Nephron progenitor cell (in vitro differentiated cells): Measurements from ENCODE around the gene XPNPEP1.

Source experiments
- DNase-seq: peaks from one replicate; pipeline ENCODE4 v3.0.0; 2021
- H3K27ac Mint-ChIP-seq: 2 replicates; pipeline ENCODE4 v1.8.0; 2021; ENCODE audit warnings: mild to moderate bottlenecking, moderate library complexity, mixed read lengths
- H3K27me3 Mint-ChIP-seq: 2 replicates; pipeline ENCODE4 v1.8.0; 2021; ENCODE audit warnings: mild to moderate bottlenecking, low read depth, mixed read lengths; ENCODE audit not compliant: poor library complexity
- H3K36me3 Mint-ChIP-seq: 2 replicates; pipeline ENCODE4 v1.8.0; 2021; ENCODE audit warnings: low read depth, mixed read lengths
- H3K4me1 Mint-ChIP-seq: 2 replicates; pipeline ENCODE4 v1.8.0; 2021; ENCODE audit warnings: mixed read lengths
- H3K4me3 Mint-ChIP-seq: 2 replicates; pipeline ENCODE4 v1.8.0; 2021; ENCODE audit warnings: mild to moderate bottlenecking, moderate library complexity, mixed read lengths
- H3K9me3 Mint-ChIP-seq: 2 replicates; pipeline ENCODE4 v1.8.0; 2021; ENCODE audit warnings: mild to moderate bottlenecking, moderate library complexity, mixed read lengths
- TF ChIP-seq, protein P1 (sequence below): fragments of 200-600 bp; sonication (generic); IDR thresholded peaks from 2 replicates; pipeline ENCODE4 v1.5.0; 2021; ENCODE audit warnings: antibody characterized with exemption

The XPNPEP1 gene

DNA sequence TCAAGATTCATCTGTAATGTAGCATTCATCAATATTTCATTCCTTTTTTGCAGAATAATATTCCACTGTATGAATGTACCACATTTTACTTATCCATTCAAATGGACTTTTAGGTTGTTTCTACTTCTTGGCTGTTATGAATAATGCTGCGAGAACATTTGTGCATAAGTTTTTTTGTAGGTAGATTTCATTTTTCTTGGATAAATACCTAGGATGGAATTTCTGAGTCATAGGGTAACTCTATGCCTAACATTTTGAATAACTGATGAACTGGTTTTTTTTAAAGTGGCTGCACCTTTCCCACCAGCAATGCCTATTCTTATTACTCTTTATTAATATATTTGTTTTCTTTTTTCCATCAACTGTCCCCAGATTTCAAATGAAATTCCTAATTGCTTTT lies 9.1 kb upstream of the XPNPEP1 start:
- Mint-ChIP-seq H3K4me3 (no peak overlapping the region), H3K27ac (no peak overlapping the region), H3K27me3 (no peaks in the 10 kb centered on the region), H3K4me1 (peaks cover 42% of the 10 kb centered on the region), H3K9me3 (peaks cover 3% of the 10 kb centered on the region), H3K36me3 (no peaks in the 10 kb centered on the region)
- TF ChIP-seq, protein P1, sequence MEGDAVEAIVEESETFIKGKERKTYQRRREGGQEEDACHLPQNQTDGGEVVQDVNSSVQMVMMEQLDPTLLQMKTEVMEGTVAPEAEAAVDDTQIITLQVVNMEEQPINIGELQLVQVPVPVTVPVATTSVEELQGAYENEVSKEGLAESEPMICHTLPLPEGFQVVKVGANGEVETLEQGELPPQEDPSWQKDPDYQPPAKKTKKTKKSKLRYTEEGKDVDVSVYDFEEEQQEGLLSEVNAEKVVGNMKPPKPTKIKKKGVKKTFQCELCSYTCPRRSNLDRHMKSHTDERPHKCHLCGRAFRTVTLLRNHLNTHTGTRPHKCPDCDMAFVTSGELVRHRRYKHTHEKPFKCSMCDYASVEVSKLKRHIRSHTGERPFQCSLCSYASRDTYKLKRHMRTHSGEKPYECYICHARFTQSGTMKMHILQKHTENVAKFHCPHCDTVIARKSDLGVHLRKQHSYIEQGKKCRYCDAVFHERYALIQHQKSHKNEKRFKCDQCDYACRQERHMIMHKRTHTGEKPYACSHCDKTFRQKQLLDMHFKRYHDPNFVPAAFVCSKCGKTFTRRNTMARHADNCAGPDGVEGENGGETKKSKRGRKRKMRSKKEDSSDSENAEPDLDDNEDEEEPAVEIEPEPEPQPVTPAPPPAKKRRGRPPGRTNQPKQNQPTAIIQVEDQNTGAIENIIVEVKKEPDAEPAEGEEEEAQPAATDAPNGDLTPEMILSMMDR = no peak
- no peak for DNase-seq

DNA sequence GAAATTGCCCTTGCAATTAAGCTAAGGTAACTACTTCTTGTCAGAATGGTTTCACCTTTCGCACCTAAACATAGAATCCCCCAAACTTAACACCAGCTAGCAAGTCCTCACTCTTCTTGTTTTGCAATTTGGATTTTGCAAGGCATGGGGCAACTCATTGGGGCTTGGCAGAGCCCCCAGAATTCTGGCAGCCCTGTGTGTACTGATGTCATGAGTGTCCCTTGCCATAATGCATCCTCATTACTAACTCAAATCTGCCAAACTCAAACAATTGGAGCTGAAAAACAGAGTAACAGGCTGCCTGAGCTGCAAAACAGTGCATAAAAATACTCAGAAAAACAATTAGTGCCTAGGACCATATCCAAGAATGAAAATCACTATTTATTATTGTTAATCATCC lies 7.9 kb upstream of the XPNPEP1 start:
- H3K4me3 Mint-ChIP-seq = no peak overlapping the region
- H3K27me3 Mint-ChIP-seq = no peaks in the 10 kb centered on the region
- no peaks in the 10 kb centered on the region for H3K36me3 Mint-ChIP-seq
- TF ChIP-seq, protein P1 = no peak
- H3K4me1 Mint-ChIP-seq = peaks cover 37% of the 10 kb centered on the region
- no peak for DNase-seq
- H3K9me3 Mint-ChIP-seq = no peaks in the 10 kb centered on the region
- H3K27ac Mint-ChIP-seq = no peak overlapping the region

DNA sequence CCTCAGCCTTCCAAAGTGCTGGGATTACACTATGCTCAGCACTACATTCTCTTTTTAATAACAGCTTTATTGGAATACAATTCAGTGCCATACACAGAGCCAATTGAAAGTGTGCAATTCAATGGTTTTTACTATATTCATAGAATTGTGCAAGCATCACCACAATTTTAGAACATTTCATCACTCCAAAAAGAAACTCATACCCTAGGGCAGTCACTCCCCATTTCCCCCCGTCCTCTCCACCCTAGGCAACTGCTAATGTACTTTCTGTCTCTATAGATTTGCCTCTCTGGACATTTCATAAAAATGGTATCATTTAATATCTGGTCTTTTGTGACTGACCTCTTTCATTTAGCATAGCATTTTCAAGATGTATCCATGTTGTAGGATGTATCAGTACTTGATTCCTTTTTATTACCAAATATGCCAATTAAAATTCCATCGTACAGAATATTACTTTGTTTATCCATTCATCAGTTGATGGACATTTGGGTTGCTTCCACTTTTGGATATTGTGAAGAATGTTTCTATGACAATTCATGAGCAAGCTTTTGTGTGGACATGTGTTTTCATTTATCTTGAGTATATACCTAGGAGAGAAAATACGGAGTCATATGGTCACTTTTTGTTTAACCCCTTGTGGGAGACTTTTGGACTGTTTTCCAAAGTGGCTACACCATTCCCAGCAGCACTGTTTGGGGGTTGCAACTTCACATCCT lies 6.3 kb upstream of the XPNPEP1 start:
- no peak overlapping the region for H3K4me3 Mint-ChIP-seq
- TF ChIP-seq, protein P1 = no peak
- peaks cover 29% of the 10 kb centered on the region for H3K4me1 Mint-ChIP-seq
- H3K27ac Mint-ChIP-seq = no peak overlapping the region
- no peaks in the 10 kb centered on the region for H3K36me3 Mint-ChIP-seq
- H3K9me3 Mint-ChIP-seq = no peaks in the 10 kb centered on the region
- DNase-seq = no peak
- no peaks in the 10 kb centered on the region for H3K27me3 Mint-ChIP-seq

DNA sequence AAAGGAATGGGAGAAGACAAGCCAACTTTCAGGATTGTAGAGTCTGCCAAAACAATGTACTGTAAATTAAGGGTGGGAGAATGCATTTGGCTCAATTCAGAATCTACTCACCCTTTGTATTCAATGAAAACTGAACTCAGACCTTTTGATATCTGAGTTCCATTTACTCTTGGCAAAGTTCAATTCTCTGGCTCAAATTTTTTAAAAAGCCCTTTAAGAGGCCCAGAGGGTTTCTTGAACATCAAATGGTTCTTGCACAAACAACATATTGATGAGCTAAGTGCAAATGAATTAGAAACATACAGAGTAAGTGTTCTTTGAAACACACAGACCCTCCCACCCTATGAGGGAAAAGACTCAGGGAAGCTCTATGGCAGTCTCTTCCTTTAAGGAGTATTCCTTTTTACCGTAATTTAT lies 5.2 kb upstream of the XPNPEP1 start:
- Mint-ChIP-seq H3K4me1 (peaks cover 27% of the 10 kb centered on the region), H3K36me3 (no peaks in the 10 kb centered on the region), H3K4me3 (no peak overlapping the region), H3K9me3 (no peaks in the 10 kb centered on the region), H3K27me3 (peaks cover 4% of the 10 kb centered on the region), H3K27ac (no peak overlapping the region)
- DNase-seq = no peak
- TF ChIP-seq, protein P1 = no peak

DNA sequence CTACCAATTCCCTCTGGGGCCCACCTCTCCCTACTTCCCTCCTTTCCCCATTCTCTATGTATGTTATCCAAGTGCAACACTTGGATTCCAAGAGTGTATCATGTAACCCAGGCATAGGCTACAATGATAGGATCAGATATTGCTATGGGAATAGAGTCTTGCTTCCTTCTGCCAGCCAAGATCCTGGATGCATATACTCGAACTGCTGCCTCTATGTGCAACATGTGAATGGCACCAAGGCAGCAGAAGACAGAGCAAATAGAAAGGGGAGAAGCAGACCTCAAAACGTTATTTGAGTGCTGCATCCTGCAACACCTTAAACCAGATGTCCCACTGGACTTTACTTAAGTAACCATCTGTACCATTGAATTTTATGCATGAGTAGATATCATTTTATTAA lies 3.5 kb upstream of the XPNPEP1 start:
- Mint-ChIP-seq H3K27me3 (peaks cover 4% of the 10 kb centered on the region), H3K27ac (no peak overlapping the region), H3K4me3 (no peak overlapping the region), H3K9me3 (no peaks in the 10 kb centered on the region), H3K36me3 (no peaks in the 10 kb centered on the region), H3K4me1 (peaks cover 34% of the 10 kb centered on the region)
- DNase-seq = no peak
- TF ChIP-seq, protein P1 = no peak

DNA sequence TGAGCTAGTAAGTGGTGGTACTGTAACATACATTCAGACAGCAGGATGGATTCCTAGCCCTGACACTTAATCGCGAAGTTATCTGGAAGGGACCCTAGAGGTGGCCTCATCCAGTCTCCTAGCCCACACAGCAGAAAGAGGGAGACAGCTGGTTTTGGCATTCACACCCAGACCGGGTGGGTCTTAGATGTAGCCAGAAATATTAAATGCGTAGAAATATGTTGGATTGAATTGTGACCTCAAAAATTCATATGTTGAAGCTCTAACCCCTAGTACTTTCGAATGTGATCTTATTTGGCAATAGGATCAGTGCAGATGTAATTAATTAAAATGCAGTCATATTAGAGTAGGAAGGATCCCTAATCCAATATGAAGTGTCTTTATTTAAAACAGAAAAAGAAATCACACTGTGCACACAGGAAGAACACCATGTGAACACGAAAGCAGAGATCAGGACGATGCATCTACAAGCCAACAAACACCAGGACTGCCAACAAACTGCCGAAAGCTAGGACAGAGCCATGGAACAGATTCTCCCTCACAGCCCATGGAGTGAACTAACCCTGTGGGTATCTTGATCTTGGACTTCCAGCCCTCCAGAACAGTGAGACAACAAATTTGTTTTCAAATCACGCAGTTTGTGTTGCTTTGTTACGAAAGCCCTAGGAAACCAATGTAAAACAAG lies 2.9 kb upstream of the XPNPEP1 start:
- Mint-ChIP-seq H3K27me3 (peaks cover 4% of the 10 kb centered on the region), H3K27ac (no peak overlapping the region), H3K36me3 (peaks cover 6% of the 10 kb centered on the region), H3K9me3 (no peaks in the 10 kb centered on the region), H3K4me3 (no peak overlapping the region), H3K4me1 (peaks cover 38% of the 10 kb centered on the region)
- no peak for DNase-seq
- TF ChIP-seq, protein P1 = no peak
